HL-60 (cell line): Measurements from ENCODE around the gene AEN.

Experiments used
- DNase-seq, 2 experiments: peaks; one replicate each; pipeline ENCODE4 v3.0.0-alpha.2; 2010 to 2020; ENCODE audit warnings: low read depth in 1 of 2, low spot score in 1 of 2
- H3K27ac ChIP-seq: fragments of 250-450 bp; sonication (Bioruptor Pico); replicated peaks from 2 replicates; pipeline ENCODE4 v1.5.1; 2020; ENCODE audit warnings: mild to moderate bottlenecking, moderate library complexity
- H3K27me3 ChIP-seq: fragments of 250-450 bp; sonication (Bioruptor Pico); 2 replicates; pipeline ENCODE4 v1.5.1; 2021; ENCODE audit warnings: mild to moderate bottlenecking, moderate library complexity; ENCODE audit not compliant: insufficient read depth, poor library complexity, severe bottlenecking
- H3K4me3 ChIP-seq: replicated peaks from 2 replicates; pipeline ENCODE4 v1.5.1; 2011; ENCODE audit warnings: mild to moderate bottlenecking, control low read depth, low read length; ENCODE audit not compliant: insufficient read depth
- CTCF ChIP-seq: IDR thresholded peaks from one replicate; pipeline ENCODE4 v1.5.1; 2011; ENCODE audit warnings: low read length, control low read depth, inconsistent platforms; ENCODE audit not compliant: insufficient read depth
- GABPA ChIP-seq: IDR thresholded peaks from 2 replicates; pipeline ENCODE4 v1.6.1; 2012; ENCODE audit warnings: low read depth
- POLR2AphosphoS5 ChIP-seq: IDR thresholded peaks from 2 replicates; pipeline ENCODE4 v1.6.1; 2012; ENCODE audit warnings: low read depth
- REST ChIP-seq: IDR thresholded peaks from 2 replicates; pipeline ENCODE4 v1.6.1; 2012; ENCODE audit warnings: low read depth; ENCODE audit not compliant: insufficient replicate concordance
- SPI1 ChIP-seq: IDR thresholded peaks from 2 replicates; pipeline ENCODE4 v1.6.1; 2012; ENCODE audit warnings: low read depth, mild to moderate bottlenecking, borderline replicate concordance

The AEN gene

GRCh38 chr15:88574655-88575054, 46.5 kb upstream of the AEN start:
- DNase-seq: no peak
- Histone ChIP-seq H3K4me3 (no peak overlapping the region), H3K27me3 (peaks cover 2% of the 10 kb centered on the region), H3K27ac (no peak overlapping the region)
- TF ChIP-seq REST (no peak), POLR2AphosphoS5 (no peak), GABPA (no peak), SPI1 (no peak), CTCF (no peak)

GRCh38 chr15:88579322-88579721, 41.8 kb upstream of the AEN start:
- no peak overlapping the region for H3K4me3 ChIP-seq
- H3K27me3 ChIP-seq: no peaks in the 10 kb centered on the region
- H3K27ac ChIP-seq: no peak overlapping the region
- no peak for DNase-seq
- TF ChIP-seq GABPA (no peak), POLR2AphosphoS5 (no peak), SPI1 (no peak), CTCF (no peak), REST (no peak)

GRCh38 chr15:88580532-88580931, 40.6 kb upstream of the AEN start:
- no peak for TF ChIP-seq REST
- TF ChIP-seq POLR2AphosphoS5: no peak
- TF ChIP-seq SPI1: no peak
- no peak for TF ChIP-seq CTCF
- TF ChIP-seq GABPA: no peak
- no peaks in the 10 kb centered on the region for H3K27me3 ChIP-seq
- H3K4me3 ChIP-seq: no peak overlapping the region
- no peak overlapping the region for H3K27ac ChIP-seq
- no peak for DNase-seq
